HEK293T (cell line): Measurements from ENCODE around the gene CHST11.

Source experiments
- BHLHE40 ChIP-seq: fragments of 450-650 bp; IDR thresholded peaks from 2 replicates; pipeline ENCODE4 v1.6.1; 2016; ENCODE audit warnings: mild to moderate bottlenecking, moderate library complexity, borderline replicate concordance
- ELF4 ChIP-seq: fragments of 450-650 bp; IDR thresholded peaks from 2 replicates; pipeline ENCODE4 v1.6.1; 2017; ENCODE audit warnings: antibody characterized with exemption
- FOXK2 ChIP-seq: fragments of 450-650 bp; IDR thresholded peaks from 2 replicates; pipeline ENCODE4 v1.6.1; 2016; ENCODE audit warnings: mild to moderate bottlenecking
- LEF1 ChIP-seq: fragments of 450-650 bp; IDR thresholded peaks from 2 replicates; pipeline ENCODE4 v1.6.1; 2017; ENCODE audit warnings: mild to moderate bottlenecking, borderline replicate concordance
- NFRKB ChIP-seq: fragments of 450-650 bp; IDR thresholded peaks from 2 replicates; pipeline ENCODE4 v1.6.1; 2016; ENCODE audit warnings: mild to moderate bottlenecking, moderate library complexity
- SUZ12 ChIP-seq: fragments of 450-650 bp; IDR thresholded peaks from 2 replicates; pipeline ENCODE4 v1.6.1; 2016; ENCODE audit warnings: mild to moderate bottlenecking
- TARDBP ChIP-seq: fragments of 450-650 bp; IDR thresholded peaks from 2 replicates; pipeline ENCODE4 v1.6.1; 2016
- ZNF384 ChIP-seq: fragments of 450-650 bp; IDR thresholded peaks from 2 replicates; pipeline ENCODE4 v1.6.1; 2016

DNA sequence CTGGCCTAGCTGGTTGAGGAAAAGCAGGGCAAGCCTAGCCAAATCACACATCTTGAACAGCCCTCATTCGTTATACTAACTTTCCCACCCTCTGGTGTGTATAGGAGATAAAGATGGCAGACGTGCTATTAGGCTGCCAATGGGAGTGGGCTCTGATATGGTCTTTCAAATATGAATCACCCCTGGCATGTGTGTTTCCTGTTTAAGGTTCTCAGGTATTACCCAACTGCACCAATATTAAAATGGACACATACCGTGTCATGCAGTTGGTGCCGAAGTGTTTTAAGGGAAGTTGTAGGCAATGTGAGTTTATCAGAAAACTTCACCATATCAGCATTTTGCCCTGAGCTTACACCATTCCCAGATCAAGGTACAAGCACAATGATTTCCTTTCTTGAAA, 33.4 kb downstream of the CHST11 start:
- TF ChIP-seq ELF4 (no peak), FOXK2 (no peak), BHLHE40 (no peak), ZNF384 (no peak), LEF1 (no peak), TARDBP (no peak), NFRKB (no peak), SUZ12 (no peak)
